Kidney (tissue), 14 donors: Measurements from ENCODE around the gene P2RX2. TPM values are rescaled to one million over a fixed set of nuclear protein-coding genes. Genes with fewer than 3 reads are reported as not detected.
A peak's percentile ranks its signal among the peaks of the same experiment; 100 is the strongest.

Experiments
- DNase-seq, 5 donors: peaks; one replicate each; pipeline ENCODE4 v3.0.0-alpha.2; 2013 to 2020
- FAIRE-seq: peaks from 2 replicates; lab custom pipeline; 2012; peaks lifted over from hg19 to GRCh38; lab: Jason Lieb, UNC
- H3K27ac ChIP-seq, 2 donors: one replicate each; pipeline ENCODE4 v1.7.0; 2013; ENCODE audit warnings: low read depth in 2 of 2, low read length in 2 of 2, inconsistent platforms in 1 of 2
- H3K27me3 ChIP-seq: one replicate; pipeline ENCODE4 v1.7.1; 2013; ENCODE audit warnings: low read length, inconsistent platforms; ENCODE audit not compliant: control insufficient read depth, insufficient read depth
- H3K36me3 ChIP-seq, 3 donors: one replicate each; pipeline versions ENCODE4 v1.7.0 to v1.7.1; 2013; ENCODE audit warnings: low read length in 3 of 3, control low read depth in 1 of 3, inconsistent platforms in 1 of 3; ENCODE audit not compliant: insufficient read depth in 3 of 3, control insufficient read depth in 2 of 3
- H3K4me1 ChIP-seq, 3 donors: one replicate each; pipeline versions ENCODE4 v1.7.0 to v1.7.1; 2013; ENCODE audit warnings: low read length in 3 of 3, inconsistent platforms in 1 of 3, low read depth in 1 of 3; ENCODE audit not compliant: control insufficient read depth in 2 of 3, insufficient read depth in 2 of 3
- H3K4me3 ChIP-seq, 3 donors: one replicate each; pipeline versions ENCODE4 v1.7.0 to v1.8.1; 2013; ENCODE audit warnings: low read length in 3 of 3, control low read depth in 1 of 3, inconsistent platforms in 1 of 3
- H3K9ac ChIP-seq, 3 donors: one replicate each; pipeline versions ENCODE4 v1.7.0 to v1.7.1; 2013; ENCODE audit warnings: low read length in 3 of 3, control low read depth in 1 of 3, inconsistent platforms in 1 of 3
- H3K9me3 ChIP-seq, 3 donors: one replicate each; pipeline versions ENCODE4 v1.7.0 to v1.7.1; 2013; ENCODE audit warnings: low read length in 3 of 3, control low read depth in 1 of 3, inconsistent platforms in 1 of 3; ENCODE audit not compliant: control insufficient read depth in 2 of 3, insufficient read depth in 1 of 3
- CTCF ChIP-seq: IDR thresholded peaks from 3 replicates; pipeline ENCODE4 v1.5.1; 2012; ENCODE audit warnings: mild to moderate bottlenecking, moderate library complexity, borderline replicate concordance; ENCODE audit not compliant: insufficient read depth; ENCODE audit errors: extremely low read depth
- intact Hi-C: fragments of 100-400 bp; cut with DNase I; formaldehyde crosslinking; loops from one replicate; pipeline ENCODE4 v1.11.1; 2022
- polyA plus RNA-seq: library from polyadenylated mRNA; stranded (reverse); fragments of 350-450 nt; fragmentation: Illumina TruSeq; extraction: RNeasy Lipid Tissue Mini Kit (QIAGEN cat#74804); gene quantifications from one replicate; pipeline ENCODE4 v1.2.3, GENCODE V29; 2014; ENCODE audit warnings: low read depth, low replicate concordance; ENCODE audit not compliant: insufficient read depth
- total RNA-seq: library from RNA; stranded (reverse); fragmentation: NEBNext Ultra II Directional; extraction: Animal tissue kit (Norgen Biotek cat#: 25700); gene quantifications from one replicate; pipeline ENCODE4 v1.2.1, GENCODE V29; 2021
- donor health status: control.
- donor health status: control.
- donor health status: control.
- donor health status: control.
- donor health status: control.
- donor health status: DM: yes; HTN: yes; CAD: no.
- donor health status: Normal renal cell carcinoma (clear cell type).

P2RX2 gene
- total and polyA plus RNA-seq, 2 donors from 2014 or later = 0.19 to 0.37 TPM

GRCh38 chr12:132619386-132620112, 973 bp downstream of the P2RX2 start:
- peaks cover 0 to 5% (median 0%) of the 10 kb centered on the region in 3 donors for H3K9me3 ChIP-seq
- no peak for TF ChIP-seq CTCF
- no peak overlapping the region for H3K4me3 ChIP-seq
- peaks cover 9% of the 10 kb centered on the region for H3K27me3 ChIP-seq
- no peak for FAIRE-seq
- H3K36me3 ChIP-seq = no peaks in the 10 kb centered on the region
- H3K4me1 ChIP-seq = peaks cover 0 to 4% (median 3%) of the 10 kb centered on the region in 3 donors
- DNase-seq = peak in 2 of 5 donors; percentile 60 to 64
- intact Hi-C loops = loop anchor here (10.0 kb wide), 1 partner anchor 205 kb away; no protein-coding TSS in a partner anchor
- no peak overlapping the region for H3K9ac ChIP-seq
- no peak overlapping the region for H3K27ac ChIP-seq

- H3K9ac ChIP-seq = no peak overlapping the region
- no peak overlapping the region for H3K4me3 ChIP-seq
- no peak for FAIRE-seq
- DNase-seq = peak in 1 of 5 donors; percentile 51
- no peak for TF ChIP-seq CTCF
- peaks cover 9% of the 10 kb centered on the region for H3K27me3 ChIP-seq
- peaks cover 0 to 5% (median 0%) of the 10 kb centered on the region in 3 donors for H3K9me3 ChIP-seq
- intact Hi-C loops = no loop called here
- H3K27ac ChIP-seq = no peak overlapping the region
- peaks cover 0 to 4% (median 3%) of the 10 kb centered on the region in 3 donors for H3K4me1 ChIP-seq
- H3K36me3 ChIP-seq = no peaks in the 10 kb centered on the region
Measured at GRCh38 chr12:132620113-132620898, 1.7 kb downstream of the P2RX2 start.

- intact Hi-C loops = no loop called here
- H3K9me3 ChIP-seq = peaks cover 0 to 5% (median 0%) of the 10 kb centered on the region in 3 donors
- H3K36me3 ChIP-seq = no peaks in the 10 kb centered on the region
- DNase-seq = peak in 2 of 5 donors; percentile 53 to 55
- TF ChIP-seq CTCF = no peak
- no peak overlapping the region for H3K4me3 ChIP-seq
- no peak overlapping the region for H3K9ac ChIP-seq
- peaks cover 9% of the 10 kb centered on the region for H3K27me3 ChIP-seq
- no peak for FAIRE-seq
- peaks cover 0 to 4% (median 3%) of the 10 kb centered on the region in 3 donors for H3K4me1 ChIP-seq
- no peak overlapping the region for H3K27ac ChIP-seq
Measured at GRCh38 chr12:132620899-132621656, 2.5 kb downstream of the P2RX2 start.
